Left colon (tissue), 2 donors: Measurements from ENCODE around the gene NKAIN4. TPM values are rescaled to one million over a fixed set of nuclear protein-coding genes. Genes with fewer than 3 reads are reported as not detected.
"Not testable (repeated sequence)": the region's sequence is repeated elsewhere in the genome, so short reads cannot be mapped to it uniquely, and the experiment has no call there.

Source experiments
- ATAC-seq: fragments of 200-7000 bp; cut with Tn5 transposase; one replicate; pipeline ENCODE4 v1.9.1; 2020; ENCODE audit warnings: mild to moderate bottlenecking, moderate library complexity
- DNase-seq, 2 donors: peaks; one replicate each; pipeline ENCODE4 v3.0.0-alpha.2; 2020
- intact Hi-C, 2 donors: fragments of 100-400 bp; cut with DNase I in 1 of 2; cut with micrococcal nuclease in 1 of 2; formaldehyde crosslinking; loops; one replicate each; pipeline versions ENCODE4 v1.11.2 to v1.14.0; 2022; cut with DNase I, micrococcal nuclease
- total RNA-seq, 2 donors: library from RNA; stranded (reverse); fragmentation: NEBNext Ultra II Directional; extraction: Animal tissue kit (Norgen Biotek cat#: 25700); gene quantifications; one replicate each; pipeline ENCODE4 v1.2.1, GENCODE V29; 2021
- donor health status: DM: no; HTN: no; CAD: no.
- donor health status: DM: yes; HTN: yes; CAD: no.

Gene NKAIN4
- total RNA-seq, 2 donors from 2014 or later: 0.27 TPM; not detected in 1

DNA sequence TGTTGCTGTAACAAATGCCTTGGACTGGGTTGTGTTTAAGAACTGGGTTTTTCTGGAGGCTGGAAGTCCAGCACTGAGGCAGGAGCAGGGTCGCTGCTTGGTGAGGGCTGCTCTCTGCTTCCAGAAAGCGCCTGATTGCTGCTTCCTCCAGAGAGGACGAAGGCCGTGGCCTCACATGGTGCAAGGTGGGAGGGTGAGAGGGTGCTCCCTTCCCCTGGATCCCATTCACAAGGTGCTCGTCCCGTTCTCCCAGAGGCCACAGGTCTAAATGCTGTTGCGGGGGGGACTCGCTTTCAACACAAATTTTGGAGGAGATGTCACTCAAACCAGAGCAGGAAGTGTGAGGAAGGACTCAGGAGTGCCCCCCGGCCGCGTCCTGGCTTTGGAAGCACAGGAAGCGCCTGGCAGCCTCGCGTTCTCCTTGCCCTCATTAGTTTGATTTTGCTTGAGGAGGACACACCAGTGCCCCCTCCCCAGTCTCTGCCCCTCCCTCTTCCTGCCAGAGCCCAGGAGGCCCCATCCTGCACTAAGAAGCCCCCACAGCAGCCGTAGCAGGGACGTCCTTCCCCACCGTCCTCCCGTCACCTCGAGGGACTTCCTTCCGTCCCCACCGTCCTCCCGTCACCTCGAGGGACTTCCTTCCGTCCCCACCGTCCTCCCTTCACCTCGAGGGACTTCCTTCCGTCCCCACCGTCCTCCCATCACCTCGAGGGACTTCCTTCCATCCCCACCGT, 7.7 kb upstream of the NKAIN4 start:
- intact Hi-C loops: no loop called here
- no peak for ATAC-seq
- DNase-seq: no peak

DNA sequence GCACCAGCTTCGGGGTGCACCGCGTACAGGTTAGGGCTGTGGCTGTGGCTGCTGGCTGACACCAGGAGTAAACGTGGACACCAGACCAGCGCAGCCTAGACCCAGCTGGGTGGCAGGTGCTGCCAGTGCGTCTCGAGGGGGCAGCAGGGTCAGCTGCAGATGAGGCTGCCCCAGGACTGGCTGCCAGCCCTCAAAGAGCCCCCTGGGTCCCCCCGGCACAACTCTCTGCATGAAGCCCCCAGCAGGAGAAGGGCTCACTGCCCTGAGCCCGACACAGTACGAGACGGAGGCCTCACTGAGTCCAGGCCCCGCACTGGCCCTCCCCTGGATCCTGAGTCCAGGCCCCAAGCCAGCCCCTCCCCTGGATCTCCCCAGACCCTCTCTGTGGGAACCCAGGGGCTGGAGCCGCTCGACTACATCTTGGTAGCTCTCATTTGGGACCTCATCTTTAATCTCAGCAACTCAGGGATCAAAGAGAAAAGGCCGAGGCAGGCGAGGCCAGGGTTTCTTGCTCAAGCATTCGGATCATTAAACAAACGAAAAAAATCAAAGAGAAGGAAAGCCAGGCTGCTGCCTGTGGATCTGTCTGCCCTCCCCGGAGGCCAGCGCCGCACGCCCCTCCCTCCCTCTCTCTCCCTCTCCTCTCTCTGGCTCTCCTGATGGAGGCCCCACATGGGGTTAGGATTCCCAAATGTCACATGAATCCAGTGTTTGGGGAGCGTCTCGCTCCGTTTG, 7.0 kb upstream of the NKAIN4 start:
- no peak for DNase-seq
- ATAC-seq: no peak
- intact Hi-C loops: no loop called here

DNA sequence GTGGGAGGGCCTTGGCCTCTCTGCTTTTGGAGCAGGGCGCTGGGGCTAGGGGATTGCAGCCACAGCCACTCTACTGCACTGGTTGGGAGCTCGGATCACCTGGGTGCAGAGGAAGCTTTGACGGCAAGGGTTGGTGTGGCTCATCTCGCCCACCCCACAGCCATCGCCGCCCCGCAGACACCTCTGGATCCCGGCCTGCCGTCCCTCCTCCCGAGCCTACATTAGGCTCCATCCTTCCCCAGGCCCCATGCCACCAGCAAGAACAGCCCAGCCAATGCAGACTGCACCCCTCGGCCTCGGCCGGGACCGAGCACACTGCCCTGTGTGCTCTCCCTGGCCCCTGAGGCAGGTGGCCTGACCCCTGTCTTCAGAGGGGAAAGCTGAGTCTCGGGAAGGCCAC, 6.3 kb upstream of the NKAIN4 start:
- ATAC-seq: no peak
- no peak for DNase-seq
- intact Hi-C loops: no loop called here

DNA sequence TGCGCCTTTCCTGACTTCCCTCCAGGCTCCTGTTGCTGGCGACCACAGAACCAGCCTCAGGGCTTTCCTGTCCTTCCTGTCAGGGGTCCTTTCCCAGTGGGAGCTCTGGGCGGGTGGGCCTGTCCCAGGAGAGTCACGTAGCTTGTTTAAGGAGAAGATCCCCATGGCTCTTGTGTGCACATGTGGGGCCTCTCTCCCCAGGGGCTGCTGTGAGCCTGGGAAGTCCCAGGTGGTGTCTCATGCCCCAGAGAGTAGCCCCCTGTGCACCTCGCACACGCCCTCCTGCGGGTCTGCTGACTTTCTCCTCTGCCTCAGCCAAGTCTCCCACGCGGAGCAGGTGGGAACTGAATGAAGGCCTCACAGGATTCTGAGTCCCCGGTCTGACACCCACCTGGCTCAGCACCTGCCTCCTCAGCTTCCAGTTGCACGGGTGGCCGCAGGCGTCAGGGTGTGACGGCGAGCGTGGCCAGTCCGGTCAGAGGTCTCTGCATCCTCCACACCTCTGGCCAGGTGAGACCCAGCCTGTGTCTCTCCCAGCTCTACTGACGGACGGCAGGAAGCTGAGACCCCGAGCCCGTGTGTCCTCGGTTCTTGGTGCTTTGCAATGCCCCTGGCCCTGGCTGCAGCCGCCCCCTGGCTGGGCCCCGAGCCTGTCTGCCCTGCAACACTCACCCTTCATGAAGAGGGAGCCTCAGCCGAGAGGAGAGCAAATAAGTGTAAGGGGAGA, 5.6 kb upstream of the NKAIN4 start:
- intact Hi-C loops: no loop called here
- no peak for ATAC-seq
- no peak for DNase-seq

DNA sequence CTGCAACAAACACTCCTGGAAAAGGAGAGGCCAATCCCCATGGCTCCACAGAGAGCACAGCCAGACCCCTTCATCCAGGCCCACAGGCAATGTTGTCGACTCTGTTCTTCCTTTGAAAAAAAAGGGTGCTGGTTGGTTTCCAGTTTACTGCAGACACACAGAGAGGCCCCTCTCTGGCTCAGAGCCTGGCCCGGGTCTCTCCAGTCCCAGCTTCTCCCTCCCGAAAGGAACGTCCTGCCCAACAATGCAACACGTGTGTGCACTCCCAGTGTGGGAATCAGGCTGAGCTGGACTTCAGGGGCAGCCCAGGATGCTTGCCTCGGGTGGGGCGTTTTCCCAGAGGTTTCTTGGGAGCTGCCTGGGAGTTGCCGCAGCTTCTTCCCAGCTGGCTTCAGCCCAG, 4.5 kb upstream of the NKAIN4 start:
- intact Hi-C loops: no loop called here
- ATAC-seq: no peak

DNA sequence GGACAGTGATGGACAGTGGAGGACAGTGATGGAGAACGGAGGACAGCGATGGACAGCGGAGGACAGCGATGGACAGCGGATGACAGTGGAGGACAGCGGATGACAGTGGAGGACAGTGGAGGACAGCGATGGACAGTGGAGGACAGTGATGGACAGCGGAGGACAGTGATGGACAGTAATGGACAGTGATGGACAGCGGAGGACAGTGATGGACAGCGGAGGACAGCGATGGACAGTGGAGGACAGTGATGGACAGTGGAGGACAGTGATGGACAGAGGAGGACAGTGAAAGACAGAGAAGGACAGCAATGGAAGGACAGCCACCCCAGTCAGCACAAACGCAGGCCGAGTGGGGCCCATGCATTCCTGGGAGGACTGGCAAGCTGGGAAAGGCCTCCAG, 3.4 kb upstream of the NKAIN4 start:
- intact Hi-C loops: no loop called here
- DNase-seq (no peak), ATAC-seq (no peak)

More for the DNA sequence above, 4.5 kb upstream of the NKAIN4 start:
- no peak for DNase-seq

DNA sequence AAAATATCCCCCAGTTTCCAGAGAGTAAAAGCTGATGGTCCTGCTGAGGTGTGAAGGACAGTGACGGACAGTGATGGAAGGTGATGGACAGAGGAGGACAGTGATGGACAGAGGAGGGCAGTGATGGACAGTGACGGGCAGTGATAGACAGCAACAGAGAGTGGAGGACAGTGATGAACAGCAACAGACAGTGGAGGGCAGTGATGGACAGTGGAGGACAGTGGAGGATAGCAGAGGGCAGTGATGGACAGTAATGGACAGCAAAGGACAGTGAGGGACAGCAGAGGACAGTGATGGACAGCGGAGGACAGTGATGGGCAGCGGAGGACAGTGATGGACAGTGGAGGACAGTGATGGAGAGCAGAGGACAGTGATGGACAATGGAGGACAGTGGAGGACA, 2.7 kb upstream of the NKAIN4 start:
- intact Hi-C loops: no loop called here
- ATAC-seq (no peak), DNase-seq (no peak)

DNA sequence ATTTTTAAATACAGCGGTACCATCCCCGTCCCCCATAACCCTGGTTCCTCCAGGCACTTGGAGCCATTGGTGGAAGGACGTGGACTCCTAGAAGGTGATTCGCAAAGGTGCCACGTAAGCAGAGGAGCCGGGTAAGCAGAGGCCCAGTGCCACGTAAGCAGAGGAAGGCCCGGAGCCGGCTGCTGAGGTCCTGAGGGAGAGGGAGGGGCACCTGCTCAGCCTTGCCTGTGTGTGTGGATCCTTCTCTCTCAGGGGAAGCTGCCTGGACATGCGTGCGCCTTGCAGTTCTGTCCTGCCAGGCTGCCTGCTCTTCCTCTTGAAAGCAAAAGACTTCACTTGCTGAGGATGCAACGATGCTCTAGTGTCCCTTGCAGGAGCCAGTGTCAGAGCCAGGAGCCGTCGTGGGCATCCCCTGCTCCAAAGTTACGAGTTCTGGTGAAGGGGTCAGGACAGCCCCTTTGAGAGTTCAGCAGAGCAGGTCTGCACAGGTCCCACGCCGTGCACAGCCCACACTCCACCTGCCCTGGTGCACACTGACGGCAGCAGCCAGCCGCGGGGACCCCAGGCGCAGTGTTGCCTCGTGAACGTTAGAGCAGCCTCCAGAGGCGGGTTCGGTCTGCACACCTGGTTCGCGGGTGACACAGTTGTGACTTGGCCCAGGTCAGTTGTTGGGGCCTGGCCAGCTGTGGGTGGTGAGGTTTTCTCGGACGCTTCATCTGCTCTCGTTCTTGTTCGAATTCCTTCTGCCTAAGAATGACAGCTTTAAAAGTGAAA, 1.9 kb upstream of the NKAIN4 start:
- ATAC-seq (no peak), DNase-seq (no peak)
- intact Hi-C loops: no loop called here

DNA sequence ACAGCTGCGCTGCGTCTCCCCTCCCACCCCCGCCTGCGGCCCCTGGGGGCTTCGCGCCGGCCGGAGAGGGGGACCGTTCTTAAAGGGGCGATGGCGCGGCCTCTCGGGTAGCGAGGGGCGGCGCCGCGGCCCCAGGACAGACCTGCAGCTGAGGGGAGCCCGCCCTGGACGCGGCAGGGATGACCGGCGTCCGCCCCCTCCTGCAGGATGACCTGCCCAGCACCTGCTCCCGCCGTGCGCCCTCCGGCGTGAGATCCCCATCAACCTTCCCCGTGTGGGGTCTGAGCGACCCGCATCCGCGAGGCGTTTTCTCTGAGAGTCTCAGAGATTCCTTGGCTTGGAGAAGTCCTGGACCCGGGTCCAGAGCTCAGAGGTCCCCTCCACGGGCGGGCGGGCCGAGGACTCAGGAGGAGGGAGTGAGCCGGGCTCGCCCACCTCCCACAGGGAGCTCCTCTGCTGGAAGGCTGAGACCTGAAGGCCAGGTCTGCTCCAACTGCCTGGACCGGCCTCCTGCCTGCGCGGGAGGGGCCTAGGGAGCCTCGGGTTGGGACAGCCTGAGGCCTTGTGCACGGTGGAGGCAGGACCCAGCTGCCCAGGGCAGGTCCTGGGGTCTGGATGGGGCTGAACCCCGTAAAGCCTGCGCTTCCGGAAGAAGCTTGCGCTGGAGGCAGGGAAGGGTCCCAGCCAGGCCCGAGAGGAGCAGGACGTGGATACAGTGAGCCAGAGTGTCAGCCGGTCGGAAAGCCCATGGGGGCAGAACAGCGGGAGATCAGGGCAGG, 532 bp upstream of the NKAIN4 start:
- ATAC-seq (no peak), DNase-seq (no peak)
- intact Hi-C loops: no loop called here

DNA sequence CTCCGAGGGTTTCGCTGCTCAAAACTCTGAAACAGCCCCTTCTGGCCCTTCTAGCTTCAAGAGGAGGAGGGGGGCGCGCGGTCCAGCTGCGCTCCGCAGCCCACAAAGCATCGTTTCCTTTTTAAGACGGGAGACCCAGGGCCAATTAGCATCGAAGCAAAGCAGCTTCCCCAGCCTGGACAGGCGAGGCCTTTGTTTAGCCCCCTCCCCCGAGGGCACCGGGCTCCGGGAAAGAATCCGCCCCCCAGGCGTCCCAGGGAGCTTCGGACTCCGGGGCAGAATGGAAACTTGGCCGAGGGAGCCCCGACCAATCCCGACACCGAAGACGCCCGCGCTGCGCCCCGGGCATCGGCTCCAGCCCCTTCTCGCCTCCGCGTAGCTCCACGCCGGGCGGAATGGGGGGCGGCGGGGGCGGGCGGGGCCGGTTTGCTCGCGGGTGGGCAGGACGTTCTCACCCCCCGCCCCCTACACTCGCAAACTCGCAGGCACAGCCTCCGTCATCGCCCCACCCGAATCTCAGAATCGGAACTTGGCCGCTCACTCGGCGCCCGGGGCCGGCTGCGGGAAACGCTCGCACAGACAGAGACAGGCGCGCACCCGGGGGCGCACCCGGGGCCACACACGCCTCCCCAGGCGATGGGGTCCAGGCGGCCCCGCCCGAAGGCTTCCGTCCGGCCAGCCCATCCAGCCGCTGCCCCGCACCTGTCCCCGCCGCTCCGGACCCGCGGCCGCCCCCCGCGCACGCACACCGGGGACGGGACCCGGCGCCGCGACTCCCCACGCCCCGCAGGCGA, 628 bp downstream of the NKAIN4 start:
- ATAC-seq (no peak), DNase-seq (no peak)
- intact Hi-C loops: no loop called here

DNA sequence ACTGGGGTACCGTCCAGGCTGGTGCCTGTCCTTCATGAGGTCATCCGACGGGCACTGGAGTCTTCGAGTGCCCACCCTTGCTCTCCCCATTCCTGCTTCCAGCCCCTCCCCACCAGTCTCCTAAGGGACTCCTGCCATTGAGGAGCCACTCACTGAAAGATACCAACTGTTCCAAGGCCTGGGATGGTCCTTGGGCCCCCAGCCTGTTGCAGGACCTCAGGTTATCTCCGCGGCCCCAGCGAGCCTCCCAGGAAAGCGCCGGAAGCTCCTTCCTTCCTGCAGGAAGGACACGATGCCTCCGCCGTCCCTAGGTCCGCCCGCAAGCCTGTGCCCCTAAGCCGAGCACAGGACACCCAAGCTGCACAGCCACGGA, 1.2 kb downstream of the NKAIN4 start:
- DNase-seq (no peak), ATAC-seq (no peak)
- intact Hi-C loops: no loop called here

DNA sequence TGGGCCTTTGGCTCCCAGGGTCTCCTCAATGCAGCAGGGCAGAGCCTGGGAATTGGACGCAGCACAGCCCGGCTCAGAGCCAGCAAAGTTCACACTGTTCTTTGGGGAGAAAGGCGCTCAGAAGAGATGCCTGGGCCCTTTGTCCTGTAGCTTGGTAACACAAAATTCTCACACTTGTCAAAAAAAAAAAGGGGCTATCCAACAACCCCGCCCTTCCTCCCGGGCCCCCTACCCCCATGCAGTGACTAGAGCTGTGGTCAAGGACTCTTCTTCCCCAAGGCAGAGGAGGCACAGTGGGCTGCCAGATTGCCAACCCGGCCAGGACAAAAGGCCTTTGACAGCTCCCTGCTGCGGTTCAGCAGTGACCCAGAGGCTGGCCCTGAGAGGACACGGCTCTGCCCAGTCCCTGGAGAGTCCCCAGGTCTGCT, 2.0 kb downstream of the NKAIN4 start:
- no peak for DNase-seq
- intact Hi-C loops: no loop called here
- no peak for ATAC-seq

DNA sequence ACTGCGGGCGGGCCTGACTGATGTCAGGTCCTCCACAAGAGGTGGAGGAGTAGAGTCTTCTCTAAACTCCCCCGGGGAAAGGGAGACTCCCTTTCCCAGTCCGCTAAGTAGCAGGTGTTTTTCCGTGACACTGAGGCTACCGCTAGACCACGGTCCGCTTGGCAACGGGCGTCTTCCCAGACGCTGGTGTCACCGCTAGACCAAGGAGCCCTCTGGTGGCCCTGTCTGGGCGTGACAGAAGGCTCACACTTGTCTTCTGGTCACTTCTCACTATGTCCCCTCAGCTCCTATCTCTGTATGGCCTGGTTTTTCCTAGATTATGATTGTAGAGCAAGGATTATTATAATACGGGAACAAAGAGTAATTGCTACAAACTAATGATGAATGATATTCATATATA, 2.9 kb downstream of the NKAIN4 start:
- intact Hi-C loops, DNase-seq, ATAC-seq: not testable (repeated sequence)

DNA sequence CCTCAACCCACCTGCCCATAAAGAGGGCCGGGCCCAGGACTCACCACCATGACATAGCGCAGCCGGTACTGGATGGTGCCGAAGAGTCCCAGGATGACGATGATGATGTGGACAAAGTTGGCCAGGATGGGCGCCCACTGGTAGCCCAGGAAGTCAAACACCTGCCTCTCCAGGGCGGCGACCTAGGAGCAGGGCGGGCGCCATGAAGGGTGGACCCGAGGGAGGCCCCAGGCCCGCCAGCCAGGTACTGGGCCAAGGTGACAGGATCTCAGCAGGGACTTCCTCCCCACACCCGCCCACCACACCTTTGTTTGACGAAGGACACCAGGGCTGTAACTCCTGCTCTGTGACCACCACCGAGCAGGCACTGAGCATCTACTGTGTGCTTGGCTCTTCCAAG, 4.4 kb downstream of the NKAIN4 start:
- intact Hi-C loops: no loop called here
- ATAC-seq (no peak), DNase-seq (no peak)

DNA sequence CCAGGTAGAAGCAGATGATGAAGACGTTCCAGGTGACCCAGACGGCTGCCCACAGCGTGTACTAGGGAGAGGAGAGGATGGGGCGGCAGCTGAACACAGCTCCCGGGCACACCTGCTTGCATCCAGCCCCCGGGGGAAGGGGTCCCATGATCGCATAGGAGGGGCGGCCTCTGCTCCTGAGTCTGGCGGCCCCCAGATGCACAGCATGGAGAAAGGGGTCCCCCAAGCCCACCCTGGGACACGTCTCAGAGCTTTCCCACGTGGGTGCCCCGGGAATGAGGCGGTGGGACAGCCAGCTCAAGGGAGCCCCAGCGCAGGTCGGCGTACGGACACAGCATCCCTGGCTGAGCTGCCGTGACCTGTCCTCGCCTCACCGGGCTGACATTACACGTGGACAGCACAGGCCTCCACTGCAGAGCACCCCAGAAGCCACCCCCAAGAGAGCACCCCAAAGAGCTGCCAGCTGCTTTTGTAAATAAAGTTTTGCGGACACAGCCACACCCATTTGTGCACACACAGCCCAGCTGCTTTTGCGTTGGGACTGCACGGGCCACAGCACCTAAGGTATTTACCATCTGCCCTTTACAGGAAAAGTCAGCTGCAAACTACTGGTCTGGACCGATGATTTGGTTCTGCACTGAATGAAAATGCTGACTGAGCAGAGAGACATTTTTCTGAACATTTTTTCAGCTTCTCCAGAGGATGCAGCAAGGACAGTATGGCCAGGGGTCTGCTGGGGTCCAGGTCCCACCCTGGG, 5.2 kb downstream of the NKAIN4 start:
- ATAC-seq: no peak
- DNase-seq: no peak
- intact Hi-C loops: no loop called here

DNA sequence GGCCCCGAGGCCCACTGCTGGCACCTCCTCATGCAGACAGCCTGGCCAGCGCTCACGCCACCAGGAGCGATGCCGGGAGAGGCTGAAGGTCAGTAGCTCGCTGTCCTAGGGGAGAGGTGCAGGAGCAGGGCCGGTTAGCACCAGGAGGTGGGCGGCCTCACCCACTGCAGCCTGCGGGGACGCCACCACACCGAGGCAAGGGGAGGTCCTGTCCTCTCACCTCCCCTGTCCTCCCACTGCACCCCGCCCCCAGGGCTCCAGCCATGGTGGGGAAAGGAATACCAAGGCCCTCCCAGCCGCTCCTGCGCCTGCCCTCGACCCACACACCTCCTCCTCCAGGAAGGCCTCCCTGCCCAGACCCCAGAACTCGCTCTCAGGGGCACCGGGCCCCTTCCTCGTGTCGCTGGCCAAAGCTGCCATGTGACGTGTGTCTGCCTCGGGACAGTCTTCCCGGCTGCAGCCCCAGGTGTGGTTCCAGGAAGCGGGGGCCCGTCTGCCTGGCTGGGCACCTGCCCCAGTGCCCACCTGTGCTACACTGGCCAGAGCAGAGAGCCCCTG, 6.5 kb downstream of the NKAIN4 start:
- intact Hi-C loops: no loop called here
- no peak for DNase-seq

More for the DNA sequence above, 6.5 kb downstream of the NKAIN4 start:
- no peak for ATAC-seq
